ACC112 (cell line): ENCODE measurements around the gene ZNF474.
A peak's percentile ranks its signal among the peaks of the same experiment; 100 is the strongest.
"Not testable (repeated sequence)": the region's sequence is repeated elsewhere in the genome, so short reads cannot be mapped to it uniquely, and the experiment has no call there.

Experiments used
- H2AFZ ChIP-seq: fragments of 200-600 bp; sonication (generic); one replicate; pipeline ENCODE4 v1.6.0; 2017; ENCODE audit warnings: antibody characterized with exemption, low read length; ENCODE audit not compliant: unreplicated experiment
- H3K27ac ChIP-seq: fragments of 200-600 bp; sonication (generic); 2 replicates; pipeline ENCODE4 v1.5.1; 2014; ENCODE audit warnings: low read depth, mild to moderate bottlenecking, antibody characterized with exemption, low read length, moderate library complexity
- H3K27me3 ChIP-seq: fragments of 200-600 bp; sonication (generic); 2 replicates; pipeline ENCODE4 v1.6.1; 2014; ENCODE audit warnings: mild to moderate bottlenecking, antibody characterized with exemption, low read length, moderate library complexity, mixed read lengths; ENCODE audit not compliant: insufficient read depth
- H3K36me3 ChIP-seq: fragments of 200-600 bp; sonication (generic); 2 replicates; pipeline ENCODE4 v1.6.1; 2016; ENCODE audit warnings: mild to moderate bottlenecking, antibody characterized with exemption, low read length, moderate library complexity, mixed read lengths; ENCODE audit not compliant: insufficient read depth
- H3K4me1 ChIP-seq: fragments of 200-600 bp; sonication (generic); one replicate; pipeline ENCODE4 v1.6.1; 2016; ENCODE audit warnings: low read length, mixed read lengths; ENCODE audit not compliant: insufficient read depth, unreplicated experiment, control insufficient read depth
- H3K4me3 ChIP-seq: fragments of 200-600 bp; sonication (generic); 2 replicates; pipeline ENCODE4 v1.5.1; 2014; ENCODE audit warnings: mild to moderate bottlenecking, low read depth, low read length
- H3K79me2 ChIP-seq: fragments of 200-600 bp; sonication (generic); one replicate; pipeline ENCODE4 v1.6.0; 2016; ENCODE audit warnings: low read length; ENCODE audit not compliant: control insufficient read depth, unreplicated experiment, insufficient read depth

ZNF474 gene

DNA sequence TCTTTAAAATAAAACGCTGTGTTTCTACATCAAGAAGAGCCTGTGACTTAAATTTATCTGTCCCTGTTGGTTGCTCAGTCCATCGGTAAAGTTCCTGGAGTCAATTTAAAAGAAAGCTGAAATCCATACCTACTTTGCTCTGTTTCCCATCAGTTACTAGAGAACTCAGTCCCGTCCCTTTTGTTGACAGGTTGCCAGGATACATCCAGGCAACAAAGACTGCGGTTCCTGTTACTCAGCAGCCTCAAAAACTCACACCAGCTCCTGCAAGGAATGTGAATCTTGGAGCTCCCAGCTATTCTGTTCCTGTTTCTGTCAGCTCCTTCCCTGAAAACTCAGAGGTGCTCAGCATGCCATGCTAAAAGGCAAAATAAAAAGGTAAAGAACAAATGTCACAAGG, at the start of gene ZNF474:
ZNF474 (plus strand) TSS at position 241 of the 400 bp plus-strand sequence. CDS start 22,445 bp downstream, outside the sequence.
- Histone ChIP-seq H3K27me3 (no peaks in the 10 kb centered on the region), H2AFZ (no peak within 1 kb of the TSS), H3K4me3 (no peak within 1 kb of the TSS), H3K79me2 (no peaks in the 10 kb centered on the region), H3K27ac (peak within 1 kb of the TSS; percentile 77), H3K36me3 (no peaks in the 10 kb centered on the region), H3K4me1 (peaks cover 4% of the 10 kb centered on the region)

DNA sequence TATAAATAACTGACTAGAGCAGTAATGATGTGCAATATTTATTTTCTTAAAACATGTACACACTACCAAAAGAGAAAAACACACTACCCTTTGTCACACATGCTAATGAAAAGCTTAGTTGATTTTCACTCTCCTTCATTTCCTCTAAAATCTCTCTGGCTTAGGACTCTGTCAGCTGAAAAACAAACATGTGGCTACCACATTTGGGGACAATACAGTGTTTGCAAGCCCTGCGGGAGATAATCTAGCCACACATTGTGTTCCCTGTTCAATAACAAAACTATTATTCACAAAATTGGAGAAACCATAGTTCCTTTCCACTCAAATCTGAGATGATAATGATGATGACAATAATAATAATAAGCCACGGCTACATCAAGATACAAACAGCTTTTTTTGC, 47.8 kb upstream of the ZNF474 start:
- H3K27ac ChIP-seq, result no peak overlapping the region
- H3K4me1 ChIP-seq, result peaks cover 20% of the 10 kb centered on the region
- H3K36me3 ChIP-seq, result no peaks in the 10 kb centered on the region
- peaks cover 15% of the 10 kb centered on the region for H3K79me2 ChIP-seq
- H3K4me3 ChIP-seq, result peak overlapping the region; percentile 29; the same call in 1 of the 2 replicates
- H3K27me3 ChIP-seq, result no peaks in the 10 kb centered on the region
- peak overlapping the region; percentile 16 for H2AFZ ChIP-seq

DNA sequence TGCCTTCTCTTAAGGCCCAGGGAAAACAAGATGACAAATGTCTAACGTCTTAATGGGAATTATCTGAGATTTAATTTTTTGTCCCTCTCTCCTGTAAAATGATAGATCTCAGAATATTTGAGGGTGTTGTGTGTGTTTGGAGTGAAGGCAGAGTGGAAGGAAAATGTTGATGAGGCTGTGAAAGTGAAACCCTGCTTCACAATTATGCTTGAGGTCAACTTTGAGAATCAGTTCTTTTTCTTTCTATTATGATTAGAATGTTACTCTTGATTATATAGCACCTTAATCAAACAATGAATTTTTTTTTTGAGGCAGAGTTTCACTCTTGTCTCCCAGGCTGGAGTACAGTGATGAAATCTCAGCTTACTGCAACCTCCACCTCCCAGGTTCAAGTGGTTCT, 45.8 kb upstream of the ZNF474 start:
- H3K27me3 ChIP-seq, result no peaks in the 10 kb centered on the region
- no peak overlapping the region for H3K4me3 ChIP-seq
- no peaks in the 10 kb centered on the region for H3K79me2 ChIP-seq
- no peak overlapping the region for H3K27ac ChIP-seq
- H3K36me3 ChIP-seq, result no peaks in the 10 kb centered on the region
- no peak overlapping the region for H2AFZ ChIP-seq
- H3K4me1 ChIP-seq, result peaks cover 21% of the 10 kb centered on the region

DNA sequence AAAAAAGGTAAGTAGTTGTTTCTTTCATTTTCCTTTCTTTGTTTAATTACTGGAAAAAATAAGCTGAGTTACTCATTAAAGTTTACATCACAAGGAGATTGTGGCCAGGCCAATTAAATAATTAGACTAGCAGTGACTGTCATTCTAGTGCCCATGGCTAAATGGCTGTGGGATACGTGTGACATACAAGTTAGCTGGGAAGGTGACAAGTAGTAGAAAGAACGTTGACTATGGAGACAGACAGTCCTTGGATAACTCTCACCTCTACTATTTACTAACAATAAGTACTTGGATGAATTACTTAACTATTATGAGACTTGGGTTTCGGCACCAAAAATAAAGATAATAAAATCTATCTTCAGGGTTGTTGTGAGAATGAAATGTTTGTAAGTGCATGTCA, 44.3 kb upstream of the ZNF474 start:
- H3K4me3 ChIP-seq, result no peak overlapping the region
- H3K36me3 ChIP-seq, result no peaks in the 10 kb centered on the region
- H3K4me1 ChIP-seq, result peaks cover 27% of the 10 kb centered on the region
- no peak overlapping the region for H2AFZ ChIP-seq
- H3K79me2 ChIP-seq, result no peaks in the 10 kb centered on the region
- H3K27me3 ChIP-seq, result no peaks in the 10 kb centered on the region
- no peak overlapping the region for H3K27ac ChIP-seq

DNA sequence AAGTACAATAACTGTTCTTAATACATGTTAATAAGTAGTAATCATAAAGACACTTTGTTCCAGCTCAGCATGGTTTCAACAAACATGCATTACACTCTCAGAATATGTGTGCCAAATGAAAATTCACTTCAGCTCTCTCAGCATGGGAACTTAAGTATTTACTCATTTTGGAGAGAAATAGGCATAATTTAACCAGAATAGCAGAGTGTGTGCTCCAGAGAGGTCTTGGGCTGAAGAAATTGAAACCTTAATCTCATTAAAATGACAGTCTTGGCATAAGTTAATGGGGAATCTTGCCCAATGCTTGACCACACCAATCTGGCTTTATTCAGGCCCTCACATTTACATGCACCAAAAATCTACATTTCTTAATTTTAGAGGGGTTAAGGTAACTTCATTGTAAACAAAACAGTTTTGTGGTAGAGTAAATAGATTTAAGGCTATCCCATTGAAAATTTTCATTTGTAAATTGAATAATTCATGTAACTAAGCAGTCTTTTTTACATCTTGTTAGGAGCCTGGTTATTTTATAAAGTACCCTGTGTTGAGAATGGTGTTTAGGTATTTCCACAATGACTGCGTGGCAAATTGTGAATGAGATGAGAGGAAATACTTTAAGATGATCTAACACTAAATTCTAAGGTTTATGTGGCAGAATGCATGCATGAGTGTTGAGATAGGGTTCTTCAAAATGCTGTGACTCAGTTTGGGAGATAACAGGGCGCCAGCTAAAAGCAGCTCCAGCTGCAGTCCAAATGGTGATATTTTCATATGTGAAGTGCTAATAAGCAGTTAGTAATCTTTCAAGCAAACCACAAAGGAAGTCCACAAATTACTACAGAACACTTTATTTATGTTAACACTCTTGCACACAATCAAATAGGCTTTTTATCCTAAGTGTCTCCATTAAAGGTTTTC, 40.0 kb upstream of the ZNF474 start:
- peak overlapping the region; percentile 47 for H2AFZ ChIP-seq
- H3K36me3 ChIP-seq, result no peaks in the 10 kb centered on the region
- no peaks in the 10 kb centered on the region for H3K79me2 ChIP-seq
- H3K27ac ChIP-seq, result peak overlapping the region; percentile 84
- H3K4me1 ChIP-seq, result peaks cover 52% of the 10 kb centered on the region
- peak overlapping the region; percentile 27; the same call in 1 of the 2 replicates for H3K4me3 ChIP-seq
- no peaks in the 10 kb centered on the region for H3K27me3 ChIP-seq

DNA sequence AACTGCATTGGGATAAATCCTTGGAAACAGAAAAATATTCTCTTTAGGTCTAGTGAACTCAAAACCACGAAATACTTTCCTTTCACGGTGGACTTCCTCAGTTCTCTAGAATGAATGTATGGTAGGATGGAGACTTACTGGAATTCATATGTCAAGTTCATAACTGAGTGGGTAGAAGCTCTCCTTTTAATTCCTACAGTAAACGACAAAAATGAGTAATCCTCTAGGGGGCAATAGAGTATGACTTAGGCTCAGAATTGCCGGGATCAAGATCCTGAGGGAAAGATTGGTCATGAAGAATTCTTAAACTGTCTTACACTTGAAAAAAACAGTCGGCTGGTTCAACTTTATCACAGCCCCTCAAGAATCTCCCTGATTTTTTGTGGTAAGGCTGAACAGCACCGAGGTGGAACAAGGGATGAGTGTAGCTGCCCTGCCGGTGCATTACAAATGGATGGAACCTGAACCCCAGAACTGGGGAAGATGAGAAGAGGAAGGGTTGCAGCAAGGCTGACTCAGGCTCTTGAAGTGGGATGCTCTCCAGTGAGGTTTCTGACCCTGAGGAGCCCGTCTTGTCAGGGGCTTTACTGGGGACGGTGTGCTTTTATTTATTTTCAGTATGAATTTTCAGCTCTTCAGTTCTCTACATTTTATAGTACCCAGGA, 37.3 kb upstream of the ZNF474 start:
- no peak overlapping the region for H3K4me3 ChIP-seq
- H2AFZ ChIP-seq, result peak overlapping the region; percentile 86
- peak overlapping the region; percentile 22 for H3K27ac ChIP-seq
- no peaks in the 10 kb centered on the region for H3K79me2 ChIP-seq
- no peaks in the 10 kb centered on the region for H3K36me3 ChIP-seq
- H3K4me1 ChIP-seq, result peaks cover 61% of the 10 kb centered on the region
- H3K27me3 ChIP-seq, result no peaks in the 10 kb centered on the region

DNA sequence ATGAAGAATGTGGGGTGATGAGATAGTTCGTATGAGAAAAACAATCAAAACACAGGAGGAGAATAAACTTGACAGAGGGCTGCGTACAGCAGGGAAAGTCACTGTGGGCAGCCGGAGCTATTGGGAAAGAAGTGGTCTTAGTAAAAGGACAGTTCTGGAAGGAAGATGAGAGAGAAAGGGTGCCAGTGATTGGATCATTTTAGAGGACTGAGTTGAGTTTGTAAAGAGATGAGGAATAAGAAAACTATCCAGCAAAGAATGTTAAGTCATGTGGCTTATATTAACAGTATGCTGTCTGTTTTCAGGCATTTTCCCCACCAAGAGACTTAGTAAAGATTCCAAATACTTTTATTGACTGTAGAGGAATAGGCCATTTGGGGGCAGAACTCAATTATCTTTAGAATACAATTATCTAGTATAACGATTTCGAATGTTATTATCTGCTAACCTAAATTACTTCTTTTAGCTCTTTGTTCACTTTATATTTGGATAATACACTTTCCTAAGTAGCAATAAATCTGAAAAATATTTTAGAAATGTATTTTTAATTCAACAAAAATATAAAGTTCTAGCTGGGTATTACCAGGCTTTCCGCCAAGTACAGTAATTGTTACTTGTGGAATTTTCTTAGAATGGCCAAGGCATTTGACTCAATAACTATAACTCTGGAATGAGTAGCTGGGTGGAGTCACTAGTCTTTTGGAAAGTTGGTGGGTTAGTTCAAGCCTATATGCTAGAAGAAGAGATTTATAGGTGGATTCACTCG, 35.7 kb upstream of the ZNF474 start:
- peak overlapping the region; percentile 58 for H3K4me3 ChIP-seq
- H3K27ac ChIP-seq, result peak overlapping the region; percentile 91
- H3K79me2 ChIP-seq, result no peaks in the 10 kb centered on the region

DNA sequence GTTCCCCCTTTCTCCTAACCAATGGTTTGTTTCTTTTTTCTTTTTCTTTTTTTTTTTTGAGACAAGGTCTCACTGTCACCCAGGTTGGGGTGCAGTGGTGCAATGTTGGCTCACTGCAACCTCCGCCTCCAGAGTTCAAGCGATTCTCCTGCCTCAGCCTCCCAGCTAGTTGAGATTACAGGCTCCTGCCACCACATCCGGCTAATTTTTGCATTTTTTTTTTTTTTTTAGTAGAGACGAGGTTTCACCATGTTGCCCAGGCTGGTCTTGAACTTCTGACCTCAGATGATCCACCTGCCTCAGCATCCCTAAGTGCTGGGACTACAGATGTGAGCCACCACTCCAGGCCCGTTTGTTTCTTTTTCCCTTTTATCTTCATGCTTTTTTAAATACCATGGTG, 35.1 kb upstream of the ZNF474 start:
- H3K79me2 ChIP-seq, H3K27me3 ChIP-seq, H3K4me3 ChIP-seq, H2AFZ ChIP-seq, H3K36me3 ChIP-seq: not testable (repeated sequence)
- peak overlapping the region; percentile 91 for H3K27ac ChIP-seq
- H3K4me1 ChIP-seq, result peaks cover 60% of the 10 kb centered on the region

More for the DNA sequence above, 35.7 kb upstream of the ZNF474 start:
- no peaks in the 10 kb centered on the region for H3K27me3 ChIP-seq
- peak overlapping the region; percentile 44 for H2AFZ ChIP-seq
- peaks cover 60% of the 10 kb centered on the region for H3K4me1 ChIP-seq
- H3K36me3 ChIP-seq, result no peaks in the 10 kb centered on the region

DNA sequence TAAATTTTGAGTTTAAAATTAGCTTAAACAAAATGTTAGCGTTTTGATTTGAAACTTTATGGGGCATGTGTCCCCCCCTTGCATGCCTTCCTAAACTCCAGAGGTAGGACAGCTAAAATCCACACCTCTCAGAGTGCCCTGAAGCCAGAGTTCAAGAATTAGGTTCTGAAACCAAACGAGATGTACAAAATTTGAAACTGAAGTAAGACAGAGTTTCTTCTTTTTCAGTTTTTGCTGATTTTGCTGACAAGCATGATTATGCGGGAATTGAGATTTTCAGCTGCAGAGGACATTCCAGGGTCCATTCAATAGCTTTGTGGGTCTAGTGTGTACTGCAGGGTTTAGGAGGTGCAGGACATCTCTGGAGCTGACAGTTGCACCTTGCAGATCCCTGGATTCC, 34.2 kb upstream of the ZNF474 start:
- no peaks in the 10 kb centered on the region for H3K36me3 ChIP-seq
- no peak overlapping the region for H3K27ac ChIP-seq
- H3K79me2 ChIP-seq, result no peaks in the 10 kb centered on the region
- no peak overlapping the region for H3K4me3 ChIP-seq
- H3K4me1 ChIP-seq, result peaks cover 58% of the 10 kb centered on the region
- no peak overlapping the region for H2AFZ ChIP-seq
- no peaks in the 10 kb centered on the region for H3K27me3 ChIP-seq

DNA sequence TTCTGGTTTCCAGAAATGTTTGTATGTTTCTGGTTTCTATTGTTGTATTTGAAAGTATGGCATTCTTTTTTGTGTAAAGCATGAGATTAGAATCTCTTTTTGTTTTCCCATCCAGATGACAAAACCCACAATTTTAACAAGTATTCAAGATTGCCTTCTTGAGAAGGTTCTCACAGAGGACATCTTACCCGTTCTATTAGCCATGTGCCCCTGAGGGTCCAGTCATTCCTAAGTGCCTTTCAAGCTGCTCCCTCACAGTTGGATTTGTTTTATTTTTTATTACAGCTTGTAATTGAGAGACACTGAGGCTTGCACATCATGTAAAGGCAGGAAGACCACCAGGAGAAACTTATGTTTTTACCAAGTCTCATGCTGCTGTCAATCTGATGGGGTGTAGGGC, 32.0 kb upstream of the ZNF474 start:
- no peaks in the 10 kb centered on the region for H3K27me3 ChIP-seq
- no peaks in the 10 kb centered on the region for H3K36me3 ChIP-seq
- no peak overlapping the region for H2AFZ ChIP-seq
- H3K4me1 ChIP-seq, result peaks cover 53% of the 10 kb centered on the region
- no peak overlapping the region for H3K27ac ChIP-seq
- no peaks in the 10 kb centered on the region for H3K79me2 ChIP-seq
- no peak overlapping the region for H3K4me3 ChIP-seq
